ENCODE data around the gene SLCO1B3.

SLCO1B3 gene

GRCh38 chr12:20885116-20885515 lies 74.6 kb downstream of the SLCO1B3 start:
- no peak for FAIRE-seq

GRCh38 chr12:20885552-20885951 lies 75.0 kb downstream of the SLCO1B3 start:
- no peak for FAIRE-seq

GRCh38 chr12:20917269-20917668 lies 106.8 kb downstream of the SLCO1B3 start:
- no peak for FAIRE-seq

GRCh38 chr12:20917819-20918218 lies 107.3 kb downstream of the SLCO1B3 start:
- no peak for FAIRE-seq

GRCh38 chr12:20931894-20932293 lies 121.4 kb downstream of the SLCO1B3 start:
- FAIRE-seq = no peak

GRCh38 chr12:20946732-20947131 lies 136.2 kb downstream of the SLCO1B3 start:
- FAIRE-seq = no peak

GRCh38 chr12:20950248-20950647 lies 139.7 kb downstream of the SLCO1B3 start:
- no peak for FAIRE-seq

GRCh38 chr12:20963303-20963702 lies 152.8 kb downstream of the SLCO1B3 start:
- no peak for FAIRE-seq

- FAIRE-seq = no peak
These were observed 153.3 kb downstream of the SLCO1B3 start for GRCh38 chr12:20963762-20964161.
